ENCODE results near the gene SMAD9.

Gene SMAD9

DNA sequence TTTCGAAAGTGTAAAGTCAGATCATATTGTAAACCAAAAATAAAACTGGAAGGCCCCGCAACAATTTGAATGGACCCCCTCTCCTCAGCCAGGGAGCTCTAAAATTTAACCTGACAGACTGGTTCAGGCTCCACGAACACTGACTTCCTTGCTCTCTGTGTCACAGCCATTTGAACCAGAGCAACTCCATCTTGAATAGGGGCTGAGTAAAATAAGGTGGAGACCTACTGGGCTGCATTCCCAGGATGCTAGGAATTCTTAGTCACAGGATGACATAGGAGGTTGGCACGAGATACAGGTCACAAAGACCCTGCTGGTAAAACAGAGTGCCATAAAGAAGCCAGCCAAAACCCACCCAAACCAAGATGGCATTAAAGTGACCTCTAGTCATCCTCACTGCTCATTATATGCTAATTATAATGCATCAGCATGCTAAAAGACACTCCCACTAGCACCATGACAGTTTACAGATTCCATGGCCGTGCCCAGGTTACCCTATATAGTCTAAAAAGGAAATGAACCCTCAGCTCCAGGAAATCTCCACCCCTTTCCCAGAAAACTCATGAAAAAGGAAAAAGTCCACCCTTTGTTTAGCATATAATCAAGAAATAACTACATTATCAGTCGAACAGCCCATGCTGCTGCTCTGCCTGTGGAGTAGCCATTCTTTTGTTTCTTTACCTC is 57.9 kb downstream of the SMAD9 start:
- no peak for FAIRE-seq

DNA sequence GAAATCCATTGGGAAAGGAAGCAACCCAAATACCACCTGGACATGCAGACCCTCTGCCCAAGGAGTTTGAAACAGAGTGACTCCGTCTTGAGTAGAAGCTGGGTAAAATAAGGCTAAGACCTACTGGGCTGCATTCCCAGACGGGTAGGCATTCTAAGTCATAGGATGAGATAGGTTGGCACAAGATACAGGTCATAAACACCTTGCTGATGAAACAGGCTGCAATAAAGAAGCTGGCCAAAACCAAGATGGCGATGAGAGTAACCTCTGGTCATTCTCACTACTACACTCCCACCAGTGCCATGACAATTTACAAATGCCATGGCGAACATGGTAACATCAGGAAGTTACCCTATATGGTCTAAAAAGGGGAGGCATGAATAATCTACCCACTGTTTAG is 60.8 kb downstream of the SMAD9 start:
- FAIRE-seq = no peak

DNA sequence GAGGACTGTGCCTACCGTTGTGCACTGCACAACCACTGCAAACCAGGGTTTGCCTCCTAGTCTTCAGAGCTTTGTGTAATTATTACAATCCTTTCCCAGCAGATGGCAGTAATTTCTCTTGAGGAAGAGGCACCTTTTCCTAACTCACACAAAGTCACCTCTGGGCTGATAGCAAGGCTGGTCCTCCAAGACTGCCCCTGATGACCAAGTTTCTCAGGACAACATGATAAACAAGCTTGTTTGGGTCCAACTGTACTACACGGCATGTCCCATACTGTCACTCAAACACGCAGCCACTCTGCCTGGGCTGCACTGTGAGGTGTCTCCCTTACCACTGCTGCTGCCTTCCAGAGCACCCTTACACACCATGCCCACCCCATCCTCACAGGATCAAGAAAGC is 61.7 kb downstream of the SMAD9 start:
- FAIRE-seq = peak; percentile 56

DNA sequence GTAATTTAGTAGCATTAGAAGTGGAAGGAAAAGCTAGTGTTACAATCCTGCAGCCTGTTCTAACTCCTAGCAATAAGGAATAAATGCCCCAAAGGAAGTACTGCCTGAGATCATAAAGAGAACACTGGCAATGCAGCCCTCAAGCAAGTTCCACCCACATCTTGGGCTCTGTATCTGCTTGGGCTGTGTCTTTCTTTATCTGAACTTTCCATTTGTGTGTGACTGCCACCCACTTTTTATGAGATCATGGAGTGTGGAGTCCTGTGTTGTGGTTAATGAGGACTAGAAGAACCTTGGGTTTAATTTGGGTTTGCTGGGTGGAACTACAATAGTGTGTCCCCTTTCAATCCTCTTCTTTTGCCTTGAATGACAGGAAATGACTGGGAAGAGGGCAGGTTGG is 62.8 kb downstream of the SMAD9 start:
- FAIRE-seq = no peak

DNA sequence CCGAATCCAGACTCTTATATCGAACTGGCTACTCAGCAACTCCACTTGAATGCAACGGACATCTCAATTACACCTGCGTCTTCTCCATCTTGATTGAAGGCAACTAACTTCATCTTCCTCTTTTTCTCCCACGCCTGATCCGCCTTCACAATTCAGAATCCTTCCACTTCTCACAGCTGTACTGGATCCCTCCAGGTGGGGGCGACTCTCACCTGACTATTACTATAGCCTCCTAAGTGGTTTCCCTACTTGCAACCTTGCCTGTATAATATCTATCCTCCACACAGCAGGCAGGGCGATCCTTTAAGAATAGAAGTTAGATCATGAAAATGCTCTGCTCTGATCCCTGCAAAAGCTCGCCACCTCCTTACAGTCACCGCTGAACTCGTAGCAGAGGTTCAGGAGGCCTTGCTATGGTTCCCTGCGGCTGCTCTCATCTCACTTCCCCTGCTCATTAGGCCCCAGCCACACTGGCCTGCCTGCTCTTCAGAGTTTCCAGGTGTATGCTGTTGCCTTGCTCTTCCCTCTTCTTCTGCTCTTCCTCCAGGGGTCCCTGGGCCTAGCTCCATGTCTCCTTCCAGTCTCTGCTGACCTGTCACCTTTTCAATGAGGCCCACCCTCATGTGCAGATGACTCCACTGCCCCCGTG is 69.1 kb downstream of the SMAD9 start:
- FAIRE-seq = no peak

DNA sequence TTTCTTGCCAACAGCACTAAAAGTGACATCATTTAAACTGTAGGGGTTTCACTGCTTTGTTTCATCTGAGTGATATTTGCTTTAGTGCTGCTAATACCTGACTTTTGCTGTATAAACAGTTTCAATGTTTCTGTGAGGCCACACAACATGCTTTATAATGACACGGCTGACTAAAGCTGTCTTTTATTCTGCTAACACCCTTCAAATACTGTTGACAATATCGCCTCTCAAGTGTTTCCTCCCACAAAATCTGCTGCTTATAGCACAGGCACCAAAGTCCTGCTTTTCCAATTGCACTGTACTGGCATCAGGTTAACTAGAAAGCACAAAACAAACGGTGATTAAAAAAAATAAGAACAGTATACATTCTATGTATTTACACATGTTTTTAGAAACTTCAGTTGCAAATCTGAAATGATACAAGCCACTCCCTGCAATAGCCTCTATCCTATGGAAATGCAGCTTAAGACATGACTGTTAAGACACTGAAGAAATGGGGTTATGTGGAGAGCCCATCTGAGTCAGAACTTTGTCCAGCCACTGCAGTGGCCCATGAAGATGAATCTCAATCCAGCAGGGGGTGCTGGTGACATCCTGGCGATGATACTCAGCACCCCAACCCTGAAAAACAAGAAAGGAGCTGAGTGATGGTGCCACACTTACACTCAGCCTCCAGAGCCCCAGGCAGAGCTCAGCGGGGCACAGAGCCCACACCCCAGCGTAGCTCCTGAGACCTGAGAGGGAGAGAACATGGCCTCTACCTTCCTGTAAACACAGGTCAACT is 71.6 kb downstream of the SMAD9 start:
- FAIRE-seq = no peak

DNA sequence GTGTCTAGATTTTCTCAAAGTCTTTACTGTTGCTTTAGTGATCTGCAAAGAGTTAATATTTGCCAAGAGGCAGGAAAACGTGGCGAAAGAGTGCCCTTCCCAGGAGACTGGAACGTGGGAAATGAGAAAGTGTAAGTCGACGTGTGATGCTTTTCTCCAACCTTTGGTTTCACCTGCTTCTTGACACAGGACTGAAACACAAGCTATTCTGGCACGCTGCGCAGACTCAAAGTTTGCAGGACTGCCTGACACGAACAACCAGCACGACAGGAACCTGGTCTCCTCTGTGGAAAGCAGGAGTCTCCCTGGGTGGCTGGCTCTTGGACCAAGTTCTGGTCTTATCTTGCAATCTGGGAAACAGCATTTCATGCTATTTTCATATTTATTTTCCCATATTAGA is 72.4 kb downstream of the SMAD9 start:
- no peak for FAIRE-seq

DNA sequence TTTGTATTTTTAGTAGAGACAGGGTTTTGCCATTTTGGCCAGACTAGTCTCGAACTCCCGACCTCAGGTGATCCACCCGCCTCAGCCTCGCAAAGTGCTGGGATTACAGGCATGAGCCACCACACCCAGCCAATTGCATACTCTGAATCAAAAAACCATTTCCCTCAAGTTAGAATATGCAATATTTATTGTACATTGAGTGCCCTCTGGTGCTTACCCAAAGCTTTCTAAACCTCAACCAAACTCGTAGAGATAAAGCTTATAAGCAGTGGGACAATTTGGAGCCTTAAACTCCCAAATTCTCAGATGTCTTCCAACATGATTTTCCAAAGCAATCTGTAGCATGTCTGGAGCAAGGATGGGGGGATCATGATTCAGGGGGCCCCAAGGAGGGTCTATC is 78.6 kb downstream of the SMAD9 start:
- FAIRE-seq = no peak

DNA sequence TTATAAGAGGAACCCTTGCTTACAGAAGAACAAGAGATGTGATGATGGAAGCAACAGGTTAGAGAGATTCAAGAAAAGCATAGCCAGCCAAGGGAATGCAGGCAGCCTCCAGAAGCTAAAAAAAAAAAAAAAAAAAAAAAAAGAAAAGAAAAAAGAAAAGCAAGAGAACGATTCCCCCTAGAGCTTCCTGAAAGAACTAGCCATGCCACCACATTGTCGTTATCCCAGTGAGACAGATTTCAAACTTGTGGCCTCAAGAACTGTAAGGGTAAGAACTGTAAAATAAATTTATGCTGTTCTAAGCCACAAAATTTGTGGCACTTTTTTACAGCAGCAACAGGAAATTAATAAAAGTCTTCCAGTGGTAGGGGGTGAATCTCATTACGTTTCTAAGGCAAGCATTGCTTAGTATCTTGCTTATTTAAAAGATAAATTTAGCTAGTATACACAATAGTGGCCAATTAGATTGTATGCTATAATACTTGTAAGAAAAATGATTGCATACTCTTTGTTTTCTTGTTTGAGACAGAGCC is 79.3 kb downstream of the SMAD9 start:
- FAIRE-seq = no peak

DNA sequence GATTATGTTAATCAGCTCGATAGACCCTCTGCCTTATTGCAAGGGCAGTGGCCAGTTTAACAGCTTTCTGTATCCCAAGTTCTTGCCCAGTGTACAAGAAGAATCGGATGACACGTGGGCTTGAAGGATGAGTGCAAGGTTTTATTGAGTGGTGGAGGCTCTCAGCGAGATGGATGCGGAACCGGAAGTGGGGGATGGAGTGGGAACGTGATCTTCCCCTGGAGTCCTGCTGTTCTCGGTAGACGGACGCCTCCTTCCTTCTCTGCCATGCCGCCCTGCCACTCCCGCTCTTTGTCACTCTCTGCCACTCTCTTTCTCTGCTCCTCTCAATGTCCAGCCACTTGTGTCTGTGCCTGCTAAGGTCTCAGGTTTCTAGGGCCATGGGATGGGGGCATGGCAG is 80.1 kb downstream of the SMAD9 start:
- FAIRE-seq = no peak

DNA sequence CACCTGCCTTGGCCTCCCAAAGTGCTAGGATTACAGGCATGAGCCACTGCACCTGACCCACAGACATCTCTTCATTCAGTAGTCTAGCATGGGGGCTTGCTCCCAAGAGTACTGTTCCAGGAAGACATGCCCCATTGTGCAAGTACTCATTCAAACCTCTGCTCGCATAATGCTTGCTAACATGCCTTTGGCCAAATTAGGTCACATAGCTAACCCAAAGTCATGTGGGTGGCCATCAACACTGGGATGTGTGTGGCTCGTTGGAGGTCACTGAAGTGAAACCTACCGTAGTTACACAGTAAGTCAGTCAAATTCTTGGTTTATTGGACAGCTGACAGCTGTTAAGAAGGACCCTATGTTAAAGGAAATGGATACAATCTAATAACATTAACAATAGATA is 80.8 kb downstream of the SMAD9 start:
- FAIRE-seq = no peak

DNA sequence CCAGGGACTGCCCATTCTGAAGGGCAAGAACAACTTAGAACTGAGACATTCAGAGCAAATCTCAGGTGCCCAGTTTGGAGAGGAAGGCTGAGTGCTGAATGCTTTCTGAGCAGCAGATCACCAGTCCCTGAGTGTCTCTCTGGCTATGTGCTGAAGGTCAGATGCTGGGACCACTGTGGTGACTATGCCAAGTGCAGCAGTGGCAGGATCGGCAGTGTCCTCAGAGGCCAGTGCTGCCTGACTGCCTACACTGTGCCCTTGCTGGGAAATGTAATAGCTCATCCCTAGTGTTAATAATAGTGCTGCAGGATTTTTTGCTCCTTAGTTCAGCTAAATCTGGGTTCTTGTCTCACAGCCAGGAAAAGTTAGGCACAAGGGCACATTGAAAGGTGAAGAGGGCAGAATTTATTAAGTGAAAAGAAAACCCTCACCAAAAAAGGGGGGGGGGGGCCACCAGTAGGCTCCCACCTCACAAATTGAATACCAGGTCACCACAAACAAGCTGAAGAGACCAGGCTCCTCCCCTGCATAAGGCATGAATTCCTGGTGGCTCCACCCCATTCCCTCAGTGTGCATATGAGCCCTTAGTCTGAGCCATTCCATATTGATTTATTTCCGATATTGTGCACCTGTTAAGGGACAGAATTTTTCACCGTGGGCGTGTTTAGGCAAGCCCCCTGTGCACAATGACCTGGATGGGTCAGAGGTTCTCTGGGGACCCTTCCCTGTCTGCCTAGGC is 82.5 kb downstream of the SMAD9 start:
- no peak for FAIRE-seq

DNA sequence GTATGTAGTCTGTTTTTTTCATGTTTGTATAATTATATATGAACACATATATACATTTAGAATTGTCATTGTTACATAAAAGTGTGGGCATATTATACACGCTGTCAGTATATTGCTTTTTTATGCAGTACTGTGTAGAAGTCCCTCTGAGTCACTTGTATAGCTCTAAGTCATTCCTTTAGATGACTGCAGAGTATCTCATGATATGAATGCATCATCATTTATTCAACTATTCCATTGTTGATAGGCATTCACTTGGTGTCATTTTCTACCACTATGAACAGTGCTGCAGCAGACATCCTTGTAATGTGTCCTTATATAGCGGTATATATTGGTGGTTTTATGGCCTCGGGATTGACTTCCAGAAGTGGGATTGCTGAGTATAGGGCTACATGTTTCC is 85.7 kb downstream of the SMAD9 start:
- no peak for FAIRE-seq

DNA sequence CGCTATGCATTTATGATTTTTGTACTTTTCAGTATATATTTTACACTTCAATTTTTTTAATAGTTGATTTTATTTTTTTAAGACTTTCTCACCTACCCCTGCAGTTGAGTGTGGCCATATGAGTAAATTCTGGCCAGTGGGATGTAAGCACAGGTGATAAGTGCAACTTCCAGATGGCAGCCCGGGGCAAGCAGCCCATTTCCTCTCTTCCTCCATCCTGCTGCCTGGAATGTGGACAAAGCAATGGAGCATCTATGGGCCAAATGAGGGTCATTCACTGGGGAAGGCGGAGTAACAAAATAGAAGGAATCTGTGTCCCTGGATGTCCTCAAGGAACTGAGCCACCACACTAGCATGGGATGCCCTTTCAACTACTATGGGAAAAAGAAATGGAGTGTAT is 88.7 kb downstream of the SMAD9 start:
- FAIRE-seq = no peak

DNA sequence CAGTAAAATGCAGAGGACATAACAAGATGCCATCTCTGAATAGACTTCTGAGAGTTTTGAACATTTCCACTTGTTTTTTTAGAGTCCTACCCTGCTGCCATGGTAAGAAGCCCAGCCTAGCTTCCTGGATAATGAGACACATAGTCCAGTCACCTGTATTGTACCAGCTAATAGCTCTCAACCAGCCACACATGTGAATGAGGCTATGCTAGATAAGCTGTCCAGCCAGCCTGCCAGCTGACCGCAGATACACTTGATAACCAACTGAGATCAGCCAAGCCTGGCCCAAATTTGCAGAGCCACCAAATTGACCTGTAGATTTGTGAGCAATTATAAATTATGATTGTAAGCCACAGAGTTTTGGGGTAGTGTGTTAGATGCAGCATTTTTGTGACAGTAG is 90.3 kb downstream of the SMAD9 start:
- FAIRE-seq = no peak

DNA sequence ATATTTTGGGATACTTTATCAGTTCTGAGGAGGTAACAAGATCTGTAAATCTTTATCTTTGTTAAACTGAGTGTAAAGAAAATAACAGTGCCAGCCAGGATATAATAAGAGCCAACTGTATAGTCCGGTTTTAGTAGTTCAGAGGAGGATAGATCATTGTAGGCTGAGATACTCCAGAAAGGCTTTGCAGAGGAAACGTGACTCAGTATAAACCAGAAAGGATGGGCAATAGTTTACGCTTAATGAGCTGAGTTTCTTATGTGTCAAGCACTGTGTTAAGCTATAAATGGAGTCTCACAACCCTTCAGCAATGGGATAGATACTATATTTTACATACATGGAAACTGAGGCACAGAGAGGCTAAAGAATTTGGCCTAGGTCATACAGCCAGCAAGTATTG is 97.3 kb downstream of the SMAD9 start:
- FAIRE-seq = no peak

DNA sequence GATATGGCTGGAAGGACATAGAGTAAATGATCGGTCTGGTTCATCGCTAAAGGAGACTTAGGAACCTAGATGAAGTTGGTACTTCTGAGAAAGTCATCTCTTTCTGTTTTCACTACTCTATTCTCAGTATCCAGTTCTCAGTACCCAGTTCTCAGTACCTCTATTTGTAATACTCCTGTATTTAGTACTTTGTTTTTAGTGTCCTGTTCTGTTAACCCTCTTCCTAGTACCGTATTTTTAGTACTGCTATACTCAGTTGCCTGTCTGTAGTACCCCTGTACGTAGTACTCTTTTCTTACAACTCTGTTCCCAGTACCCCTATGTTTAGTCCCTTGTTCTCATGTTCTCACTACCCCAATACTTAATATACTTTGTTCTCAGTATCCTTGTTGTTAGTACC is 99.8 kb downstream of the SMAD9 start:
- FAIRE-seq = no peak

DNA sequence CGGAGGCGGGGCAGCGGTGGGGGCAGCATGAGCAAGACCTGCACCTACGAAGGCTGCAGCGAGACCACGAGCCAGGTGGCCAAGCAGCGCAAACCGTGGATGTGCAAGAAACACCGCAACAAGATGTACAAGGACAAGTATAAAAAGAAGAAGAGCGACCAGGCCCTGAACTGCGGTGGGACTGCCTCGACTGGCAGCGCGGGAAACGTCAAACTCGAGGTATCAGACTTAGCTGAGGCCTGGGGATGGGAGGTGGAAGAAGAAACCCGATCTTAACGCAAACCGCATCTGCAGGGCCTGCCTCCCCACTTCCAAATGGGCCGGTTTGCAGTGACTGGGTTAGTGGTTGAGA is 100.3 kb downstream of the SMAD9 start:
- FAIRE-seq = no peak

DNA sequence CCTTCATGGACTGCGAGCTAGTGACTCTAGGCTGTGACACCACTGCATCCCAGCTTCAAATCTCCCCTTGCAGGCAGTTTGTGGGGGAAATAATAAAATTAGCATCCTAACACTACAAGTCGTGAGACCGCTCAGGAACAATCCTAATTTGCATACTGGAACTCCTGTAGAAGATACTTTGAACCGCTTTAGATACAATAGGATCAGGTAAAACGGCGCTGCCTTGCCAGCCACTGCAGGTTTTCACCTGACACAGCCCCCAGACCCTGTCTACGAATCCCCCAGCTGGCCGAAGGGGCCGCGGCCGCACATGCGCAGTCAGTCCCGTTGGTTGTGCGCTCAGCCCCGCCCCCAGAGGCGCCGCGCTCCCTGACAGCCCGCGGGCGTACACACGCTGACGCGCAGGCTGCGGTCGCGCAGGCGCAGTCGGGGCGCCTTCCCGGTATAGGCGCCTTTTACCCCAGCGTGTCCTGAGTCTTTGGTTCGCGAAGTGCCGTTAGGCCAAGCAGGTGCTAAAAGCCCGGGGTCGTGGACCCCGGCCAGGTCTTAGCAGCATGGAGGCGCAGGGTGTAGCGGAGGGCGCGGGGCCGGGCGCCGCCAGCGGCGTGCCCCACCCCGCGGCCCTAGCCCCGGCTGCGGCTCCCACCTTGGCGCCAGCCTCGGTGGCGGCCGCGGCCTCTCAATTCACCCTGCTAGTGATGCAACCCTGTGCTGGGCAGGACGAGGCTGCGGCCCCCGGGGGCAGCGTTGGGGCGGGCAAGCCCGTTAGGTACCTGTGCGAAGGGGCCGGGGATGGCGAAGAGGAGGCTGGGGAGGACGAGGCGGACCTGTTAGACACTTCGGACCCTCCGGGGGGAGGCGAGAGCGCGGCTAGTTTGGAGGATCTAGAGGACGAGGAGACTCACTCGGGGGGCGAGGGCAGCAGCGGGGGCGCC is 101.0 kb downstream of the SMAD9 start, which contains the start of gene RFXAP:
Gene RFXAP, plus strand, starts transcription at position 419 of the 935 bp plus-strand sequence. Its CDS starts 136 bp downstream, at position 555.
- FAIRE-seq = no peak

DNA sequence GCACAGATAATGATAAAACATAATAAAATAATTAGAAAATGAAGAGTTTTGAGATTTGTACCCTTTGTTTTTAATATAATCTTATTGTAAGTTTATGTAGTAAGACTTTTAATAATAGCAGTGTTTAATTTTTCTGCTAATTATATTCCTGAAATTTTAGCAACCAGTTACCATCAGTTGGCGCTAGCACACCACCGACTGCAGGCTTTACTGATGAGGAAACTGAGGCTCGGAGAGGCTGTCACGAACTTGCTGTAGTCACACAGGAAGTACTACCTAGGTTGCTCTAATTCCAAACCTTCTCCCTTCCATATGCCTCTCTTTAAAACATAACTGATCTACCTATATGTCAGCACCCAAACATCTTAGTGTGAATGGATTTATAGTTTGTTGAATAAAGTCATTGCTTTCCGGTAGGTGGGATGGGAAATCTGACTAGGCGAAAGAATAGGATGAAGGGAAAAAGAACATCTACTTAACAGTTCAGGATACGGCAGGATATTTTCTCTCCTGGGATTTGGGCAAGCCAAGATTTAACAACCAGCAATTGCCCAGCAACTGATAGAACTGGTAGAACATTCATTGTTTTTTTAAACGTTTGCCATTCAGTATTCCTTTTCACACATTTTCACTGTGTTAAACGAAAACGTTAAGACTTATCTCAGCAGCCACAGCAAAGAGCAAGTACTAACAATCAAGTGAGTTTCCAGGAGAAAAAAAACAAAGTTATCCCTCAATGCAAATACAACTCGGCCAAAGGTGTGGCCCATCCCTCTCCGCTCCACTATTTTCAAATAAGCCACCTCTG is 101.8 kb downstream of the SMAD9 start:
- FAIRE-seq = no peak

DNA sequence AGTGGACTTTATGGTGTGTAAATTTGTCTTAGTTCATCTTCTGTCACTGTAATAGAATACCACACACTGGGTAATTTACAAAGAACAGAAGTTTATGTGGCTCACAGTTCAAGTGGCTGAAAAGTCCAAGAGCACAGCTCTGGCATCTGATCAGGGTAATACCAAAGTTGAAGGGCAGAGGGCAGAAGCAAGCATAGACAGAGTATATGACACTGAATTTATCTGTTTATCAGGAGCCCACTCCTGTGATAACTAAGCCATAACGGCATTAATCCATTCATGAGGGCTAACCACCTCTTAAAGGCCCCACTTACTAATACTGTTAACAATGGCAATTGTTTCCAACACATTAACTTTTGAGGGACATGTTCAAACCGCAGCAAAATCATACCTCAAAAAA is 105.0 kb downstream of the SMAD9 start:
- no peak for FAIRE-seq
